AG04450 (cell line): Measurements from ENCODE around the gene TANGO2. TPM values are rescaled to one million over a fixed set of nuclear protein-coding genes. Genes with fewer than 3 reads are reported as not detected.
A peak's percentile ranks its signal among the peaks of the same experiment; 100 is the strongest.

Experiments
- CTCF ChIA-PET: fragments of 300-600, 350-600 bp; formaldehyde crosslinking; extraction: SDS; loops from one replicate; lab custom pipeline; 2022; ENCODE audit warnings: antibody characterized with exemption, inconsistent platforms; lab: Charles Lee
- POLR2A ChIA-PET: fragments of 350-600 bp; formaldehyde crosslinking; extraction: SDS; loops from one replicate; lab custom pipeline; 2021; ENCODE audit warnings: antibody characterized with exemption, inconsistent platforms; lab: Yijun Ruan, JAX
- DNase-seq: peaks from one replicate; pipeline ENCODE4 v3.0.0-alpha.2; 2011; ENCODE audit warnings: low read depth, low spot score
- H3K27ac ChIP-seq: one replicate; pipeline ENCODE4 v1.5.1; 2012; ENCODE audit warnings: low read depth, low read length, control low read depth
- H3K27me3 ChIP-seq: one replicate; pipeline ENCODE4 v1.6.0; 2012; ENCODE audit warnings: low read length; ENCODE audit not compliant: control insufficient read depth, insufficient read depth
- H3K4me3 ChIP-seq: 2 replicates; pipeline ENCODE4 v1.5.1; 2011; ENCODE audit warnings: mild to moderate bottlenecking, low read depth, low read length, control low read depth
- H3K9me3 ChIP-seq: 2 replicates; pipeline ENCODE4 v1.5.1; 2012; ENCODE audit warnings: low read length; ENCODE audit not compliant: control insufficient read depth, insufficient read depth
- polyA plus RNA-seq: library from polyadenylated mRNA; depleted of rRNA; stranded (reverse); fragments of >200 nt; gene quantifications from 2 replicates; pipeline ENCODE4 v1.2.3, GENCODE V29; 2011
- TF ChIP-seq, protein P1 (sequence below): IDR thresholded peaks from 2 replicates; pipeline ENCODE4 v1.5.1; 2011; ENCODE audit warnings: low read depth, low read length, control low read depth, inconsistent platforms

The TANGO2 gene
- polyA plus RNA-seq, 1 experiment, result 21.3 TPM

DNA sequence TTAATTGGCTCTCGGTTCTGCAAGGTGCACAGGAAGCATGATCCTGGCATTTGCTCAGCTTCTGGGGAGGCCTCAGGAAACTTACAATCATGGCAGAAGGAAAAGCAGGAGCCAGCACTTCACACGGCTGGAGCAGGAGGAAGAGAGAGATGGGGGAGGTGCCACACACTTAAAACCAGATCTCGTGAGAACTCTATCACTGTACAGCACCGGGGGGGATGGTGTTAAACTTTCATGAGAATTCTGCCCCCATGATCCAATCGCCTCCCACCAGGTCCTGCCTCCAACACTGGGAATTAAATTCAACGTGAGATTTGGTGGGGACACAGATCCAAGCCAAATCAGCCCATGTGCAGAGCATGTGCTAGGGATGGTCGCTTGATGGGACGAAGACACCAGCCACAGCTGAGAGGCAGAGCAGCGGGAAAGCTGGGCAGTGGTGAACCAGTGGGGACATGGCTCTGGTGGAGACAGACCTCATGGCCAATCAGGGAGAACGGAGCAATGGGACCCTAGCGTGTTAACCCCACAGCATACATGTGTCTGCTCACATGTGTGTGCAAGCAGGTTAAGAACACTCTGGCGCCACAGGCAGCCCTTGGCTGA, 6.2 kb downstream of the TANGO2 start:
- DNase-seq, result no peak
- no peaks in the 10 kb centered on the region for H3K27me3 ChIP-seq
- H3K9me3 ChIP-seq, result no peaks in the 10 kb centered on the region; the same call in 1 of the 2 replicates
- ChIA-PET CTCF (no interaction called here), POLR2A (no interaction called here)
- H3K4me3 ChIP-seq, result no peak overlapping the region
- H3K27ac ChIP-seq, result no peak overlapping the region
- TF ChIP-seq, protein P1, sequence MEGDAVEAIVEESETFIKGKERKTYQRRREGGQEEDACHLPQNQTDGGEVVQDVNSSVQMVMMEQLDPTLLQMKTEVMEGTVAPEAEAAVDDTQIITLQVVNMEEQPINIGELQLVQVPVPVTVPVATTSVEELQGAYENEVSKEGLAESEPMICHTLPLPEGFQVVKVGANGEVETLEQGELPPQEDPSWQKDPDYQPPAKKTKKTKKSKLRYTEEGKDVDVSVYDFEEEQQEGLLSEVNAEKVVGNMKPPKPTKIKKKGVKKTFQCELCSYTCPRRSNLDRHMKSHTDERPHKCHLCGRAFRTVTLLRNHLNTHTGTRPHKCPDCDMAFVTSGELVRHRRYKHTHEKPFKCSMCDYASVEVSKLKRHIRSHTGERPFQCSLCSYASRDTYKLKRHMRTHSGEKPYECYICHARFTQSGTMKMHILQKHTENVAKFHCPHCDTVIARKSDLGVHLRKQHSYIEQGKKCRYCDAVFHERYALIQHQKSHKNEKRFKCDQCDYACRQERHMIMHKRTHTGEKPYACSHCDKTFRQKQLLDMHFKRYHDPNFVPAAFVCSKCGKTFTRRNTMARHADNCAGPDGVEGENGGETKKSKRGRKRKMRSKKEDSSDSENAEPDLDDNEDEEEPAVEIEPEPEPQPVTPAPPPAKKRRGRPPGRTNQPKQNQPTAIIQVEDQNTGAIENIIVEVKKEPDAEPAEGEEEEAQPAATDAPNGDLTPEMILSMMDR, result no peak

DNA sequence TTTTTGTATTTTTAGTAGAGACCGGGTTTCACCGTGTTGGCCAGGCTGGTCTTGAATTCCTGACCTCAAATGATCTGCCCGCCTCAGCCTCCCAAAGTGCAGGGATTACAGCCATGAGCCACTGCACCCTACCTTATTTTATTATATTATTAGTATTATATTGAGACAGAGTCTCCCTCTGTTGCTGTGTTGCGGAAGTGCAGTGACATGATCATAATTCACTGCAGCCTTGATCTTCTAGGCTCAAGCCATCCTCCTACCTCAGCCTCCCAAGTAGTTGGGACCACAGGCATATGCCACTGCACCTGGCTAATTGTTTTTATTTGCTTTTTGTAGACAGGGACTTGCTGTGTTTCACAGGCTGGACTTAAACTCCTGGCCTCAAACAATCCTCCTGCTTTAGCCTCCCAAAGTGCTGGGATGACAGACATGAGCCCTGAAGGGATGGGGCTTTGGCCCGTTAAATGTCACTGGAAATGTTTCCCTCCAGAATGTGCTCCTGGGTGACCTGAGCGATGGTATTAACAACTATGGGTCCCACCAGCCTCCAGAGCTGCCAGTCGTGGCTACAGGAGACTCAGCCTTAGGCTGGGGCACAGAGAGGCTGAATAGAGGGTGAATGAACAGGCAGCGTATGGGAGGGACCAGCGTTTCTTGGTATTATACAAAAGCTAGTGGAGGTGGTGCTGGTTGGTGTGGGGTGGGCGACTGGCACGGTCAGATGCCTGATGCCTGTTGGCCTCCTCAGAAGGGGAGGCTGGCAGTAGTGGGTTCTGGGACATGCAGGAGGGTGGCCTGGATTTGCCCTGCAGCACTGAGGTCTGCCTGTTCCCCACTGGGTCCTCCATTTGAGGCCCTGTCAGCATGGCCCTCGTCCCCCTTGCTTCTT, 7.3 kb downstream of the TANGO2 start:
- no peak overlapping the region for H3K27ac ChIP-seq
- ChIA-PET POLR2A (no interaction called here), CTCF (no interaction called here)
- H3K27me3 ChIP-seq, result no peaks in the 10 kb centered on the region
- TF ChIP-seq, protein P1, result peak; percentile 42
- no peak overlapping the region for H3K4me3 ChIP-seq
- H3K9me3 ChIP-seq, result peaks cover 5% of the 10 kb centered on the region; the same call in 1 of the 2 replicates
- no peak for DNase-seq

DNA sequence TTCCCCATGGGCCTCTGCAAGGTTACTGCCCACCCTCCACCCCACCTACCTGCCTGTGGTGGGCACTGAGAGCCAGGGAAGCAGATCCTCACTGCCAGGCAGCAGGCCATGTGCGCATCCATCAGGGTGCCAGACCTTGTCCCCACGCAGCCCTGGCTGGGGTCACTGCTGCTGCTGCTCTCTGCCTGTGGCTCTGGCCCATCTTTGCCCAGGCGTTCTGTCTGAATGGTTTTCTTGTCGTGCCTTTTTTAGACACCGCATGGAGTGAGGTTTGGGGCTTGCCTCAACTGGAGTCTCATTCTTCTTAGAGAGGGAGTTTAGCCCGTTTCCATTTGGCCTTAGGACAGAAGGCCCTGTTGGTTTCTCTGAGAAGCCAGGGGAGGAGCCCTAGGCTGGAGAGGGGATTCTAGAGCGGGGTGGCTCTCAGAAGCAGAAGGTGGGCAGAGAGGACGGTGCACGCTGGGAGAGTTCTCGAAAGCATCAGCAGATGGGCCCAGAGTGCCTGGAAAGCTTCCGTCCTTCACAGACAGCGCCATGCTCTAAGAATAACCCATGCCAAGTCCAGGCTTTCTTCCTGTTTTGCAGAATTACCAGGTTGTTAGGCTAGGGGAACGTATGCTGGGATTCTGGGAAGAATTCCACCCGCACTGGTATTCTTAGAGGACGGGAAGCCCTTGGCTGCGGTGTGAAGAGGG, 8.1 kb downstream of the TANGO2 start:
- H3K27me3 ChIP-seq, result no peaks in the 10 kb centered on the region
- TF ChIP-seq, protein P1, result no peak
- no peak for DNase-seq
- ChIA-PET POLR2A (no interaction called here), CTCF (no interaction called here)
- no peak overlapping the region for H3K27ac ChIP-seq
- H3K4me3 ChIP-seq, result no peak overlapping the region
- peaks cover 9% of the 10 kb centered on the region; the same call in 1 of the 2 replicates for H3K9me3 ChIP-seq

DNA sequence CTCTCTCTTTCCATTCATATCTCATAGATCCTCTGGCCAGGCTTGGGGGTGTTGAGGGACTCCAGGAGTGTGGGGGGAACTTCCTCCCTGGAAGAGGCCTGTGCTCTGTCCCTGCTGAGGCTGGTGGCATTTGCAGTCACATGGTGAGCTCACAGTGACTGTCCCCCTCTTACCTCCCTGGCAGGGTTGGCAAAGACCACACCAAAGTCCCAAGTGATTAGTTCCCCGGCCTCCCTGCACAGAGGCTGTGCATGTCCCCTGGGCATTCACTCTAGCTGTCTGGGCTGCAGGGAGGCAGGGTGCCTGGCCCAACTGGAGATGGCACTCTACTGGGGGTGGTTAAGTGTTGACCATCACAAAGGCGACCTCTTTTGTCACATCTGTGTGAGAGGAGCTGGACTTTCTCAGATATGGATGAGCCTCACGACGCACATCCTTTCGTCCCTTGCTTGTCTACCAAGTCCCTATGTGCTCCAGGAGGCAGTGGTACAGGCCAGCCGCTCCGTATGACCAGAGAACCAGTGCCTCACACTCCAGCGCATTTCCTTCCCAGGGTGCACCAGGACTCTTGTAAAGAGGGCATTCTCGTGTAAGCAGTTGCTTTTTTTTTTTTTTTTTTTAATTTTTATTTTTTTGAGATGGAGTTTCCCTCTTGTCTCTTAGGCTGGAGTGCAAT, 8.8 kb downstream of the TANGO2 start:
- ChIA-PET POLR2A (no interaction called here), CTCF (no interaction called here)
- H3K27ac ChIP-seq, result no peak overlapping the region
- no peaks in the 10 kb centered on the region for H3K27me3 ChIP-seq
- H3K4me3 ChIP-seq, result no peak overlapping the region
- peaks cover 9% of the 10 kb centered on the region; the same call in 1 of the 2 replicates for H3K9me3 ChIP-seq
- TF ChIP-seq, protein P1, result no peak
- DNase-seq, result no peak
